SK-MEL-5 (cell line): ENCODE results near the gene HTRA2. TPM values are rescaled to one million over a fixed set of nuclear protein-coding genes. Genes with fewer than 3 reads are reported as not detected.

ENCODE experiments used
- DNase-seq: peaks from one replicate; pipeline ENCODE4 v3.0.0-alpha.2; 2016; ENCODE audit warnings: low read depth, low spot score
- in situ Hi-C: cut with HindIII; loops from 2 replicates; pipeline ENCODE4 v1.10.0; 2016; ENCODE audit warnings: low sequenced_read_pairs, high pct_unique_total_duplicates, low pct_unique_long_range_greater_than_20kb
- total RNA-seq: library from RNA; depleted of rRNA; stranded (reverse); fragments of >200 nt; shearing (Covaris generic); gene quantifications from 2 replicates; pipeline ENCODE4 v1.2.3, GENCODE V29; 2014

Gene HTRA2
- total RNA-seq, 1 experiment from 2014 or later: 99.6 TPM

- in situ Hi-C loops: no loop called here
Observed at GRCh38 chr2:74528600-74529356, 955 bp upstream of the HTRA2 start.

GRCh38 chr2:74530239-74531187 lies 780 bp downstream of the HTRA2 start:
- in situ Hi-C loops: no loop called here

More at GRCh38 chr2:74528600-74529356, 955 bp upstream of the HTRA2 start:
- no peak for DNase-seq

GRCh38 chr2:74531666-74532065 lies 1.9 kb downstream of the HTRA2 start:
- in situ Hi-C loops: no loop called here
- no peak for DNase-seq

More at GRCh38 chr2:74530239-74531187, 780 bp downstream of the HTRA2 start:
- peak; percentile 35 for DNase-seq

GRCh38 chr2:74532222-74532621 lies 2.5 kb downstream of the HTRA2 start:
- DNase-seq: peak; percentile 76

GRCh38 chr2:74533464-74533863 lies 3.7 kb downstream of the HTRA2 start:
- no peak for DNase-seq
- in situ Hi-C loops: no loop called here

More at GRCh38 chr2:74532222-74532621, 2.5 kb downstream of the HTRA2 start:
- in situ Hi-C loops: no loop called here

GRCh38 chr2:74534411-74534810 lies 4.7 kb downstream of the HTRA2 start:
- in situ Hi-C loops: no loop called here
- no peak for DNase-seq

- DNase-seq: no peak
- in situ Hi-C loops: loop anchor here (5.0 kb wide), 1 partner anchor 52 kb away; no protein-coding TSS in a partner anchor
Observed at GRCh38 chr2:74535440-74535965, 5.8 kb downstream of the HTRA2 start.

GRCh38 chr2:74536166-74536950 lies 6.6 kb downstream of the HTRA2 start:
- DNase-seq: no peak
- in situ Hi-C loops: loop anchor here (5.0 kb wide), 1 partner anchor 51 kb away; no protein-coding TSS in a partner anchor

- in situ Hi-C loops: loop anchor here (5.0 kb wide), 1 partner anchor 50 kb away; no protein-coding TSS in a partner anchor
- no peak for DNase-seq
Observed at GRCh38 chr2:74537140-74537539, 7.4 kb downstream of the HTRA2 start.

GRCh38 chr2:74538881-74539339 lies 9.2 kb downstream of the HTRA2 start:
- in situ Hi-C loops: loop anchor here (5.0 kb wide), 1 partner anchor 48 kb away; no protein-coding TSS in a partner anchor
- DNase-seq: no peak

GRCh38 chr2:74540291-74540690 lies 10.6 kb downstream of the HTRA2 start:
- no peak for DNase-seq
- in situ Hi-C loops: no loop called here

- in situ Hi-C loops: no loop called here
- no peak for DNase-seq
Observed at GRCh38 chr2:74542978-74543377, 13.2 kb downstream of the HTRA2 start.

- DNase-seq: no peak
- in situ Hi-C loops: no loop called here
Observed at GRCh38 chr2:74544634-74545033, 14.9 kb downstream of the HTRA2 start.

GRCh38 chr2:74546004-74546403 lies 16.3 kb downstream of the HTRA2 start:
- in situ Hi-C loops: no loop called here
- no peak for DNase-seq

- in situ Hi-C loops: no loop called here
- no peak for DNase-seq
Observed at GRCh38 chr2:74548285-74548899, 18.7 kb downstream of the HTRA2 start.

GRCh38 chr2:74548900-74549826 lies 19.4 kb downstream of the HTRA2 start:
- in situ Hi-C loops: no loop called here
- peak; percentile 59 for DNase-seq
